ENCODE measurements around the gene EHMT1. TPM values are rescaled to one million over a fixed set of nuclear protein-coding genes. Genes with fewer than 3 reads are reported as not detected.

EHMT1 gene
- polyA plus RNA-seq, 3 donors: 10.1 to 46.5 (median 15.0) TPM

DNA sequence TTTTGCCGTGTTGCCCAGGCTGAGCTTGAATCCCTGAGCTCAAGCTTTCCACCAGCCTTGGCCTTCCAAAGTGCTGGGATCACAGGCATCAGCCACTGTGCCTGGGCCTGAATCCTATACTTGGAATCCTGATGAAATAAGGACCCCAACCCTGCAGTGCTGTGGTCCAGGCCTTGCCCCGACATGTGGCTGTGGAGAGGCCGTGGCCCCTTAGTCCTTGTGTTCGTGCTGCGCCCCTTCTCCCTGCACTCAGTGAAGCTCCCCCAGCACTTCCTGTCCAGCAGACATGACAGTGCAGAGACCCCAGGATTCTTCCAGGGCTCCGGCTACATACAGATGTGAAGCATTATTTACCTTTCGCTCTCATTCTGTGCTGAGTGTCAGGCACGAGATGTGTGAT lies 52.9 kb downstream of the EHMT1 start:
- no peak overlapping the region for H3K4me3 ChIP-seq (replicated peaks in 1 of 3; ENCODE audit: low read depth in 2 of 3, low read length in 3 of 3)
- Mint-ChIP-seq H3K9me3 (peaks cover 0 to 4% (median 0%) of the 10 kb centered on the region in 7 donors), H3K4me1 (peaks cover 36% of the 10 kb centered on the region), H3K4me3 (no peak overlapping the region), H3K36me3 (peaks cover 9 to 28% of the 10 kb centered on the region in 2 donors), H3K27ac (peak overlapping the region in 1 of 7 donors; percentile 4), H3K27me3 (ENCODE audit: low read depth in 3 of 3) (peaks cover 0 to 4% (median 0%) of the 10 kb centered on the region in 3 donors)
- 95% methylated on average over 7 of the region's 8 CpGs for WGBS (ENCODE audit: insufficient coverage)
- peaks cover 6 to 38% of the 10 kb centered on the region in 2 donors for H3K36me3 ChIP-seq (replicated peaks in 1 of 2; ENCODE audit: control insufficient read depth in 1 of 2, insufficient read depth in 2 of 2, low read length in 2 of 2)
- peaks cover 91% of the 10 kb centered on the region for H4K20me1 ChIP-seq (ENCODE audit: insufficient read depth, low read length)
- H3K4me2 ChIP-seq (replicated peaks; ENCODE audit: extremely low read depth, low read length, poor library complexity, severe bottlenecking): no peak overlapping the region
- peaks cover 84% of the 10 kb centered on the region for H3K79me2 ChIP-seq (ENCODE audit: insufficient read depth, low read length)
- H3K27ac ChIP-seq (ENCODE audit: low read depth in 1 of 2, low read length in 2 of 2): no peak overlapping the region
- H3K27me3 ChIP-seq (ENCODE audit: control insufficient read depth in 2 of 2, insufficient read depth in 2 of 2, low read length in 2 of 2): no peaks in the 10 kb centered on the region
- no peak overlapping the region for H3K9ac ChIP-seq (ENCODE audit: insufficient read depth, low read length, poor library complexity, severe bottlenecking)
- no peak overlapping the region for H2AFZ ChIP-seq (ENCODE audit: insufficient read depth, low read depth, low read length, poor library complexity, severe bottlenecking)
- H3K9me3 ChIP-seq (replicated peaks in 1 of 2; ENCODE audit: control insufficient read depth in 1 of 2, insufficient read depth in 1 of 2, low read length in 2 of 2): no peaks in the 10 kb centered on the region
- peaks cover 7 to 18% of the 10 kb centered on the region in 2 donors for H3K4me1 ChIP-seq (ENCODE audit: control insufficient read depth in 1 of 2, insufficient read depth in 2 of 2, low read length in 2 of 2)
- DNase-seq: no peak
- intact Hi-C loops (cut with micrococcal nuclease): loop anchor here (1.0 to 2.0 kb wide), 2 partner anchors 23 to 24 kb away; no protein-coding TSS in a partner anchor
- TF ChIP-seq, protein P1, sequence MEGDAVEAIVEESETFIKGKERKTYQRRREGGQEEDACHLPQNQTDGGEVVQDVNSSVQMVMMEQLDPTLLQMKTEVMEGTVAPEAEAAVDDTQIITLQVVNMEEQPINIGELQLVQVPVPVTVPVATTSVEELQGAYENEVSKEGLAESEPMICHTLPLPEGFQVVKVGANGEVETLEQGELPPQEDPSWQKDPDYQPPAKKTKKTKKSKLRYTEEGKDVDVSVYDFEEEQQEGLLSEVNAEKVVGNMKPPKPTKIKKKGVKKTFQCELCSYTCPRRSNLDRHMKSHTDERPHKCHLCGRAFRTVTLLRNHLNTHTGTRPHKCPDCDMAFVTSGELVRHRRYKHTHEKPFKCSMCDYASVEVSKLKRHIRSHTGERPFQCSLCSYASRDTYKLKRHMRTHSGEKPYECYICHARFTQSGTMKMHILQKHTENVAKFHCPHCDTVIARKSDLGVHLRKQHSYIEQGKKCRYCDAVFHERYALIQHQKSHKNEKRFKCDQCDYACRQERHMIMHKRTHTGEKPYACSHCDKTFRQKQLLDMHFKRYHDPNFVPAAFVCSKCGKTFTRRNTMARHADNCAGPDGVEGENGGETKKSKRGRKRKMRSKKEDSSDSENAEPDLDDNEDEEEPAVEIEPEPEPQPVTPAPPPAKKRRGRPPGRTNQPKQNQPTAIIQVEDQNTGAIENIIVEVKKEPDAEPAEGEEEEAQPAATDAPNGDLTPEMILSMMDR (IDR thresholded peaks at IDR 0.05): no peak

GRCh38 chr9:137672907-137673791 lies 54.3 kb downstream of the EHMT1 start:
- WGBS (ENCODE audit: insufficient coverage): 75% methylated on average over 2 of the region's 13 CpGs
- H3K4me3 Mint-ChIP-seq: no peak overlapping the region
- Histone ChIP-seq H3K27ac (ENCODE audit: low read depth in 1 of 2, low read length in 2 of 2) (peak overlapping the region in 1 of 2 donors; percentile 20), H3K79me2 (ENCODE audit: insufficient read depth, low read length) (peaks cover 80% of the 10 kb centered on the region), H3K27me3 (ENCODE audit: control insufficient read depth in 2 of 2, insufficient read depth in 2 of 2, low read length in 2 of 2) (no peaks in the 10 kb centered on the region), H3K36me3 (replicated peaks in 1 of 2; ENCODE audit: control insufficient read depth in 1 of 2, insufficient read depth in 2 of 2, low read length in 2 of 2) (peaks cover 6 to 31% of the 10 kb centered on the region in 2 donors), H4K20me1 (ENCODE audit: insufficient read depth, low read length) (peaks cover 89% of the 10 kb centered on the region), H3K9me3 (replicated peaks in 1 of 2; ENCODE audit: control insufficient read depth in 1 of 2, insufficient read depth in 1 of 2, low read length in 2 of 2) (no peaks in the 10 kb centered on the region), H3K9ac (ENCODE audit: insufficient read depth, low read length, poor library complexity, severe bottlenecking) (no peak overlapping the region), H3K4me2 (replicated peaks; ENCODE audit: extremely low read depth, low read length, poor library complexity, severe bottlenecking) (no peak overlapping the region), H3K4me1 (ENCODE audit: control insufficient read depth in 1 of 2, insufficient read depth in 2 of 2, low read length in 2 of 2) (peaks cover 16 to 32% of the 10 kb centered on the region in 2 donors), H3K4me3 (replicated peaks in 1 of 3; ENCODE audit: low read depth in 2 of 3, low read length in 3 of 3) (no peak overlapping the region), H2AFZ (ENCODE audit: insufficient read depth, low read depth, low read length, poor library complexity, severe bottlenecking) (no peak overlapping the region)
- peaks cover 0 to 4% (median 0%) of the 10 kb centered on the region in 7 donors for H3K9me3 Mint-ChIP-seq
- intact Hi-C loops (cut with micrococcal nuclease): loop anchor here (1.0 to 2.0 kb wide), 2 partner anchors 22 kb away; no protein-coding TSS in a partner anchor
- H3K4me1 Mint-ChIP-seq: peaks cover 34% of the 10 kb centered on the region
- peak; percentile 40 to 62 (median 54) for DNase-seq
- peak overlapping the region in 2 of 7 donors; percentile 63 to 70 for H3K27ac Mint-ChIP-seq
- TF ChIP-seq, protein P1 (IDR thresholded peaks at IDR 0.05): peak; percentile 93
- peaks cover 9 to 28% of the 10 kb centered on the region in 2 donors for H3K36me3 Mint-ChIP-seq
- H3K27me3 Mint-ChIP-seq (ENCODE audit: low read depth in 3 of 3): peaks cover 0 to 2% (median 0%) of the 10 kb centered on the region in 3 donors
